GM13977 (cell line): Measurements from ENCODE around the gene STK11.

ENCODE experiments used
- DNase-seq: peaks from one replicate; pipeline ENCODE4 v3.0.0; 2012; ENCODE audit warnings: low spot score
- in situ Hi-C: fragments of 300-500 bp; cut with MboI; formaldehyde crosslinking; loops from one replicate; pipeline ENCODE4 v1.12.0; 2022; ENCODE audit warnings: low sequenced_read_pairs, low pct_unique_long_range_greater_than_20kb, mixed read lengths, inconsistent platforms; ENCODE audit not compliant: unreplicated experiment
- TF ChIP-seq, protein P1 (sequence below): IDR thresholded peaks from 2 replicates; pipeline ENCODE4 v1.5.1; 2012; ENCODE audit warnings: mild to moderate bottlenecking, control low read depth; ENCODE audit not compliant: insufficient read depth; ENCODE audit errors: extremely low read depth, missing control alignments

Gene STK11

GRCh38 chr19:1170938-1171754 is 34.4 kb upstream of the STK11 start:
- TF ChIP-seq, protein P1, sequence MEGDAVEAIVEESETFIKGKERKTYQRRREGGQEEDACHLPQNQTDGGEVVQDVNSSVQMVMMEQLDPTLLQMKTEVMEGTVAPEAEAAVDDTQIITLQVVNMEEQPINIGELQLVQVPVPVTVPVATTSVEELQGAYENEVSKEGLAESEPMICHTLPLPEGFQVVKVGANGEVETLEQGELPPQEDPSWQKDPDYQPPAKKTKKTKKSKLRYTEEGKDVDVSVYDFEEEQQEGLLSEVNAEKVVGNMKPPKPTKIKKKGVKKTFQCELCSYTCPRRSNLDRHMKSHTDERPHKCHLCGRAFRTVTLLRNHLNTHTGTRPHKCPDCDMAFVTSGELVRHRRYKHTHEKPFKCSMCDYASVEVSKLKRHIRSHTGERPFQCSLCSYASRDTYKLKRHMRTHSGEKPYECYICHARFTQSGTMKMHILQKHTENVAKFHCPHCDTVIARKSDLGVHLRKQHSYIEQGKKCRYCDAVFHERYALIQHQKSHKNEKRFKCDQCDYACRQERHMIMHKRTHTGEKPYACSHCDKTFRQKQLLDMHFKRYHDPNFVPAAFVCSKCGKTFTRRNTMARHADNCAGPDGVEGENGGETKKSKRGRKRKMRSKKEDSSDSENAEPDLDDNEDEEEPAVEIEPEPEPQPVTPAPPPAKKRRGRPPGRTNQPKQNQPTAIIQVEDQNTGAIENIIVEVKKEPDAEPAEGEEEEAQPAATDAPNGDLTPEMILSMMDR: no peak
- no peak for DNase-seq
- in situ Hi-C loops: no loop called here

DNA sequence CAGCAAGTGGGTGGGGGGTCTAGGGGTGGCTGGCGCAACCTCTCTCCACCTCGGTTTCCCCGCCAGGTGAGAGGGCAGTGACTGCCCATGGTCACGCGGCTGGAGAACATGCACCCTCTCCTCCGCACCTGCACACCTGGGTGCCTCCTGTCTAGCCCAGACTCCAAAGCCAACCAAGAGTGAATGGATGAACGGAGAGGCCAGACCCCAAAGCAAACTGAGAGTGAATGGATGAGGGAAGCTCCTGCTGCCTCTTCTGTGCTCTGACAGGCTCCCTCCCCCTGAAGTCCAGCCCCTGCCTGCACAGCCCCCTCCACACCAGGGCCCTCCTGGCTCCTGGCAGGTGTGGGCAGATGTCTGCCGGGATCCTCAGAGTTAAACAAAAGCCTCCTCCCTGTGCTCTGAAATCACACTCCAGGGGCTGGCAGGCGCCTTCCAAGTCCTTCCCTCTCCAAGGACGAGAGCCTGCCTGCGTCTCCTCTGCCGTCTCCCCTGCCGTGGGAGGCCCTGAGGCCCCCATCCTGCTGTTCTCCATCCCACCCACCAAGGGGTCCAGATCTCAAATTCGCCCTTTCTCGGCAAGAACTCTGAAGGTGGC is 33.7 kb upstream of the STK11 start:
- TF ChIP-seq, protein P1: no peak
- DNase-seq: no peak
- in situ Hi-C loops: no loop called here

DNA sequence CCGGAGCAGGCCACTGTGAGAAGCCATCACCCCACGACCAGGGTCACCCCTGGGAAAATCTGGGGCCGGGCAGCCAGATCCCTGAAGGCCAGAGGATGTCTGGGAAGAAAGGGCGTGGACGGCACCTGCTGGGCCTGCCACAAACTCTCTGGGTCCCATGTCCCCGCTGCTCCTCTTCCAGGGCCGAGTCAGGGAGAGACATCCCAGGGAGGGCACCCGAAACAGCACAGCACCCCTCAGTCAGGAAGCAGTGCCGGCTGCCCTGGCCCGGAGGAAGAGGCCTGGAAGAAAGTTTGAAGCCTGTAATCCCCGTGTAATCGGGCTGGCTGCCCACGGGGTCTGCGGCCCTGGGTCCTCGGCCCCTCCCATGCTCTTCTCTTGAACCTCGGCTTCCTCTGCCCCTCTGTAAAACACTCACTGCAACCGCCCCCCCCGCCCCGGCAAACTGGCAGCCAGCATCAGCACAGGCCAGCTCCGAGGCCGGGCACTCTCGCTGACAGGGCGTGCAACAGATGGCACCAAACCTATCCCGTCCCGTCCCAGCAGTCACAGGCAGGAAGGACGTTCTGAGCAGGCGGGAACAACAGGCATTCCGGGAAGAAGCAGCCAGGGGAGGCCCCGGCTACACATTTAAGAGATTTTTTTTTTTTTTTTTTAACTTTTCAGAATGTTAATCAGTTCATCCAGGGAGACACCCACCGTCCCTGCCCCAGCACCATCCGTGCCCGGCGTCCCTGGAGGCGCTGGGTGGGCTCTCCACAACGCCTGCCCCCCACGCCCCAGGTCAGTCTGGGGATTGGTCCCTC is 33.0 kb upstream of the STK11 start:
- TF ChIP-seq, protein P1: no peak
- in situ Hi-C loops: no loop called here
- no peak for DNase-seq

- no peak for DNase-seq
- TF ChIP-seq, protein P1: no peak
- in situ Hi-C loops: no loop called here
Observed at GRCh38 chr19:1173159-1173844, 32.3 kb upstream of the STK11 start.

GRCh38 chr19:1173845-1174809 is 31.5 kb upstream of the STK11 start, which contains the start of gene SBNO2:
Gene SBNO2, minus strand, starts transcription at chr19:1174268. Its CDS starts 19,992 bp downstream, at chr19:1154276.
- in situ Hi-C loops: no loop called here
- peak; percentile 100 for DNase-seq
- TF ChIP-seq, protein P1: no peak
